ENCODE data around the gene CCDC57. TPM values are rescaled to one million over a fixed set of nuclear protein-coding genes. Genes with fewer than 3 reads are reported as not detected.

Gene CCDC57
- total and polyA plus RNA-seq, 9 of the 15 experiments (the other 6 are each of a cell fraction or from before 2014, with no cell fraction given) = 0.83 to 36.2 (median 13.6) TPM

- 0 out of 2 replicates have a peak, but pooled peaks have one; percentile 5 for TF ChIP-seq ZBTB33 (CRISPR knock-in tag; IDR thresholded peaks at IDR 0.05)
- TF ChIP-seq KAT8 (IDR thresholded peaks at IDR 0.05; ENCODE audit: low read depth) = no peak
- TF ChIP-seq KDM1A (IDR thresholded peaks at IDR 0.05) = no peak
- 0 out of 2 replicates have a peak, but pooled peaks have one; percentile 80 for TF ChIP-seq LCOR (CRISPR knock-in tag; IDR thresholded peaks at IDR 0.05)
- TF ChIP-seq CREM (IDR thresholded peaks at IDR 0.05; ENCODE audit: low read depth) = no peak
- TF ChIP-seq GMEB1 (CRISPR knock-in tag; IDR thresholded peaks at IDR 0.05) = no peak
- TF ChIP-seq U2AF2 (optimal IDR thresholded peaks at IDR 0.05; ENCODE audit: low read depth, low read length) = no peak
- TF ChIP-seq ZNF589 (CRISPR knock-in tag; IDR thresholded peaks at IDR 0.05; ENCODE audit: low read depth) = peak; percentile 45; the same call in 1 of the 2 replicates
- TF ChIP-seq RB1 (IDR thresholded peaks at IDR 0.05; ENCODE audit: low read depth) = no peak
- peak; percentile 96 for TF ChIP-seq EP400 (IDR thresholded peaks at IDR 0.05)
- no peak for TF ChIP-seq PML (IDR thresholded peaks at IDR 0.05; ENCODE audit: low read length)
- no peak for TF ChIP-seq NFXL1 (CRISPR knock-in tag; IDR thresholded peaks at IDR 0.05)
- TF ChIP-seq ZNF740 (CRISPR knock-in tag; IDR thresholded peaks at IDR 0.05) = no peak
- peak in 1 of 2 experiments; percentile 40; a peak in 2 of 4 replicates for TF ChIP-seq ZNF740 (tag; IDR thresholded peaks at IDR 0.05)
- no peak for TF ChIP-seq MCM3 (IDR thresholded peaks at IDR 0.05)
- TF ChIP-seq ASH1L (IDR thresholded peaks at IDR 0.05; ENCODE audit: borderline replicate concordance, low read depth, partially characterized antibody) = no peak
- TF ChIP-seq ZNF143 (CRISPR knock-in tag; IDR thresholded peaks at IDR 0.05) = no peak
- no peak for TF ChIP-seq MTA1 (IDR thresholded peaks at IDR 0.05; ENCODE audit: borderline replicate concordance)
- TF ChIP-seq ZBTB11 (CRISPR knock-in tag; IDR thresholded peaks at IDR 0.05) = no peak
- TF ChIP-seq TRIM28 (IDR thresholded peaks at IDR 0.05) = no peak
- TF ChIP-seq U2AF1 (optimal IDR thresholded peaks at IDR 0.05; ENCODE audit: low read depth, low read length) = peak; percentile 52
Measured at GRCh38 chr17:82098939-82099763, 113.5 kb downstream of the CCDC57 start (continued).
